Omental fat pad (tissue), 4 donors: ENCODE measurements around the gene TMEM120B. TPM values are rescaled to one million over a fixed set of nuclear protein-coding genes. Genes with fewer than 3 reads are reported as not detected.

Source experiments
- ATAC-seq: fragments of 150-250 bp; one replicate; pipeline ENCODE4 v1.9.1; 2016; ENCODE audit warnings: mild to moderate bottlenecking, moderate library complexity; ENCODE audit not compliant: low FRiP score
- DNase-seq: peaks from one replicate; pipeline ENCODE4 v3.0.0-alpha.2; 2019; ENCODE audit warnings: low spot score
- total RNA-seq, 4 donors: library from RNA; depleted of rRNA; stranded (reverse); fragments of >200 nt; gene quantifications; one replicate each; pipeline ENCODE4 v1.1.0, GENCODE V29; 2016
- TF ChIP-seq, protein P1 (sequence below), 3 donors: fragments of 450-650 bp; IDR thresholded peaks; one replicate each; pipeline ENCODE4 v1.5.1; 2016 to 2017; ENCODE audit warnings: antibody characterized with exemption in 3 of 3, mild to moderate bottlenecking in 3 of 3, moderate library complexity in 2 of 3

The TMEM120B gene
- total RNA-seq, 4 donors from 2014 or later: 4.9 to 10.7 (median 5.7) TPM

DNA sequence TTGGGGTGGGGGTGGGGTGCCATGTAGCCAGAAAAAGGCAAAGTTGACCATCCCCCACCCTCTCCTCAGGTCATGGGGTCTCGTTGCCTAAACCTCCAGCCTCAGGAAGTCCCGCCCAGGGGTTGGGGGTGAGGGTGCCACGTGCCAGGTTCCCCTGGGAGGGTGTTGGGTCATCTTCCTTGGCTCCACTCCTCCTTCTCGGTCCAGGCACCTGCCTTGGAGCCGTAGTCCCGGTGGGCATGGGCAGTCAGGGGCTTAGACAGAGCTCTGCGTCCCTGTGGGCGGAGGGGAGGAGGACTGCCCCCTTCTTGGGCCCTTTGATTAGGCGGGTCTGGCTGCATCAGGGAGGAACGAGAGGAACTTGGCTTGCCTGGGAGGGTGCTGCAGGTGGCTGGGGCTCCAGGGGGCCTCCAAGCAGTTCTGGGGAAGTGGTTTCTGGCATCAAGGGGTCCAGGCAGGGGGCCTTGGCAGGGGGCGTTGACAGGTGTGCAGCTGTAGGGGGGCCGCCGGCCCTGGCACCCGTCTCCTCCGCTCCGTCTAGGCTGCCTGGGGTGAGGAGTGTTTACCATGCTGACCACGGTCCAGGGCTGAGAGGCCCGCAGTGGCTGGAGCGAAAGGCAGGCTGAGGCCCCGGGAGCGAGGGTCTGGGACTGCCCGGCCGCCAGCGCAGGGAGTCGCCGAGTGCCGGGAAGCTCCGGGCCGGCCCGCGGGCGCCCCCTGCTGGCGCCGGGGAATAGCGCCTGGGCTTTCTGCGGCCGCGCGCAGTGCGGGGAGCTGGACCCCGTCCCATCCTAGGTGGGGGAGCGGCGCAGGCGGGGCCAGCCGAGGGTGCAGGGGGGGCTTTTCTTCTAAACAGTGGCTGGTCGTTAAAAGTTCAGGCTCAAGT lies 99.1 kb downstream of the TMEM120B start:
- ATAC-seq (peak; percentile 87), DNase-seq (no peak)
- TF ChIP-seq, protein P1, sequence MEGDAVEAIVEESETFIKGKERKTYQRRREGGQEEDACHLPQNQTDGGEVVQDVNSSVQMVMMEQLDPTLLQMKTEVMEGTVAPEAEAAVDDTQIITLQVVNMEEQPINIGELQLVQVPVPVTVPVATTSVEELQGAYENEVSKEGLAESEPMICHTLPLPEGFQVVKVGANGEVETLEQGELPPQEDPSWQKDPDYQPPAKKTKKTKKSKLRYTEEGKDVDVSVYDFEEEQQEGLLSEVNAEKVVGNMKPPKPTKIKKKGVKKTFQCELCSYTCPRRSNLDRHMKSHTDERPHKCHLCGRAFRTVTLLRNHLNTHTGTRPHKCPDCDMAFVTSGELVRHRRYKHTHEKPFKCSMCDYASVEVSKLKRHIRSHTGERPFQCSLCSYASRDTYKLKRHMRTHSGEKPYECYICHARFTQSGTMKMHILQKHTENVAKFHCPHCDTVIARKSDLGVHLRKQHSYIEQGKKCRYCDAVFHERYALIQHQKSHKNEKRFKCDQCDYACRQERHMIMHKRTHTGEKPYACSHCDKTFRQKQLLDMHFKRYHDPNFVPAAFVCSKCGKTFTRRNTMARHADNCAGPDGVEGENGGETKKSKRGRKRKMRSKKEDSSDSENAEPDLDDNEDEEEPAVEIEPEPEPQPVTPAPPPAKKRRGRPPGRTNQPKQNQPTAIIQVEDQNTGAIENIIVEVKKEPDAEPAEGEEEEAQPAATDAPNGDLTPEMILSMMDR (IDR thresholded peaks at IDR 0.05): peak in 2 of 3 donors; percentile 65 to 97

DNA sequence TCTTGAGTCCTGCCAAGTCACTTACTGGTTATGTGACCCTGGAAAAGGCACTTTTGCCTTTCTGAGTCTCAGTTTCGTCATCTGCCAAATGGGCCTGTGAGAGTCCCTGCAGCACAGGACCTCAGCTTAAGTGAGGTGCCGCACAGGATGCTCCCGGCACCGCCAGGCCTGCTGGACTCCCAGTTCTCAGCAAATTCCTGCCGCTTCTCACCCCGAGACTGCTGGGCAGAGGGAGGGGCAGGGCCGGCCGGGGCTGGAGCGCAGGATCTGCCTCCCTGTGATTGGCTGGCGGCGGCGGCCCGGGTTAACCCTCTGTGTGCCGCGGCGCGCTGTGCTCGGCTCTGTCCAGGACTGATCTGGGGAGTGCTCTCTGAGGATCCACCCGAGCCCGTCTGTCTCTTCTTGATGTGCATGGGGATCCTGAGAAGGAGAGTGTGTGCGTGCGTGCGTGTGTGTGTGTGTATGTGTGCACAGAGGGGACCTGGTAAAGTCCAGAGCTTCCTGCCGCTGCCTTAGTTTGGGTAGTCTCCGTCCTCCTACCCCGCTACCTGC lies 99.8 kb downstream of the TMEM120B start:
- TF ChIP-seq, protein P1 (IDR thresholded peaks at IDR 0.05): no peak
- DNase-seq (no peak), ATAC-seq (peak; percentile 80)

DNA sequence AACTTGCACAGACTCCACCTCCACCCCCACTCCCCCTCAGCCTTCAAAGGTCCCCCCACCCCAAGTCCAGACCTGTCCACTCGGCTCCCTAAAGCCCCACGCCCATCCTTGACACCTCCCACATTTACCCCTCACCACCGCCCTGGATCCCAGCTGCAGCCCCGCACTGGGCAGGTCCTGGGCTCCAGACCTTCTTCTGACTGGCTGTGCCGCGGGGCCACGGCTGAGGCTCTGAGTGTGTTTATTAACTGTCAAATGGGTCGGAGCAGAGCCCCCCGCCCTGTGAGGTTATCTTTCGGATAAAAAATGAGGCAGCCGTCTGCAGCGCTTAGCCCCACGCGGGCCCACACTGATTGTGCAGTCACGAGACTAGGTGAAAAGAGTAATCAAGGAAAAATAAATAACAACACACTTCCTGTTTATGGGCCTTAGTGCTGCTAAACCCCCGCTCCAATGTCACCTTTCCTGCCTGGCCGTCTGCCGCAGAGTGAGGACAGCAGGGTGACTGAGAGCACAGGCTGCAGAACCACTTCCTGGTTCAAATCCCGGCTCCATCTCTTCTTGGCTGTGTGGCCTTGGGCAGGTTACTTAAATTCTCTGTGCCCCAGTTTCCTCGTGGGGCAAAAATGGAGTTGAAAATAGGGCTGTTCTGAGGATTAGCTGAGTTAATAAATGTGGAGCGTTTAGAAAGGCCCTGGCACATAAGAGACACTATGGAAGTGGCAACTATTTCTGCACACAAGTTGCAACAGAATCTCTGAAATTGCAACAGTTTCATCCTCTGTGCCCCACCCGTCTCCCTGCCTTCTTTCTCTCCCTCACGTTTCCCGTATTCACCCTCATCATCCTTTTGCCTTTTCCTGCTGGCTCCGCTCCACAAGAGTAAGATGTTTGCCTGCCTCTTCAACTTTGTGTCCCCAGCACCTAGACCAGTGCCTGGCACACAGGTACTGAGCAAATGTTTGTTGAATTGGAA lies 100.7 kb downstream of the TMEM120B start:
- no peak for DNase-seq
- TF ChIP-seq, protein P1 (IDR thresholded peaks at IDR 0.05): no peak
- no peak for ATAC-seq

DNA sequence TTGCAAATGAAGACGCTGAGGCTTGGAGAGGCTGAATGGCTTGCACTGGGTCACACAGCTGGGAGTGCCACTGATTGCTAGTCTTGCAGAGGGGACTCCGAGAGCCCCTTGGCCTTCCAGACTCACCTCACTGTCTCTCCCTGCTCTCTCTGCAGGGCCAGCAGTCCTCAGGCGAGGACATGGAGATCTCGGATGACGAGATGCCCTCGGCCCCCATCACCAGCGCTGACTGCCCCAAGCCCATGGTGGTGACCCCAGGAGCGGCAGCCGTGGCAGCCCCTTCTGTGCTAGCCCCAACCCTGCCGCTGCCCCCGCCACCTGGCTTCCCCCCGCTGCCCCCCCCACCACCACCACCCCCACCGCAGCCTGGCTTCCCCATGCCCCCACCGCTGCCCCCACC lies 101.4 kb downstream of the TMEM120B start:
- no peak for DNase-seq
- no peak for ATAC-seq
- TF ChIP-seq, protein P1 (IDR thresholded peaks at IDR 0.05): no peak

DNA sequence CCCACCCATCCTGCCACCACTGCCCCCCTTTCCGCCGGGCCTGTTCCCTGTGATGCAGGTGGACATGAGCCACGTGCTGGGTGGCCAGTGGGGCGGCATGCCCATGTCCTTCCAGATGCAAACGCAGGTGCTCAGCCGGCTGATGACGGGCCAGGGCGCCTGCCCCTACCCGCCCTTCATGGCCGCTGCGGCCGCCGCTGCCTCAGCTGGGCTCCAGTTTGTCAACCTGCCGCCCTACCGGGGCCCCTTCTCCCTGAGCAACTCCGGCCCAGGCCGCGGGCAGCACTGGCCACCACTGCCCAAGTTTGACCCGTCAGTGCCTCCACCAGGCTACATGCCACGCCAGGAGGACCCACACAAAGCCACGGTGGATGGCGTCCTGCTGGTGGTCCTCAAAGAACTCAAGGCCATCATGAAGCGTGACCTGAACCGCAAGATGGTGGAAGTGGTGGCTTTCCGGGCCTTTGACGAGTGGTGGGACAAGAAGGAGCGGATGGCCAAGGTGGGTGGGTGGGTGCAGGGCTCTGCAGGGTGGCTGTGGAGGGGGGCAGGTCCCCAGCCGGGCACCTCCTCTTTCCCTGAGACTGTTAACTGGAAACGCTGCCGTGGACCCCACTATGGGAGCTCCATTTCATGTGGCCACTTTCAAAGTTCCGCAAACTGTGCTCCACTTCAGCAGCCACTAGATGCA lies 102.0 kb downstream of the TMEM120B start:
- TF ChIP-seq, protein P1 (IDR thresholded peaks at IDR 0.05): no peak
- no peak for ATAC-seq
- DNase-seq: no peak

DNA sequence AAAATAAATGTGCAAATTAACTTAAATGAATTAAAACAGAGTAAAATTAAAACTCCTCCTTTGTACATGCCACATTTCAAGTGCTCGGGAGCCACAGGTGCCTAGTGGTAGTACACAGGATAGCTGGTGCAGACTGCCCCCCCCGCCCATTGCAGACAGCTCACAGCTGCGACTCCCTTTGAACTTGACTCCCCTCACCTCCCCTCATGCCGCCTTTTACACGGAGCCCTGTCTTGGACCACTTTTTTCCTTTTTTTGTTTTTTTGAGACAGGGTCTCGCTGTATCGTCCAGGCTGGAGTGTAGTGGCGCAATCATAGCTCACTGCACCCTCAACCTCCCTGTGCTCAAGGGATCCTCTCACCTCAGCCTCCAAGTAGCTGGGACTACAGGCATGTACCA lies 102.7 kb downstream of the TMEM120B start:
- TF ChIP-seq, protein P1 (IDR thresholded peaks at IDR 0.05): no peak
- DNase-seq: no peak
- no peak for ATAC-seq
